Right ventricle myocardium inferior (tissue), 1 donor: ENCODE measurements around the gene TEKTIP1. TPM values are rescaled to one million over a fixed set of nuclear protein-coding genes. Genes with fewer than 3 reads are reported as not detected.
"Not testable (repeated sequence)": the region's sequence is repeated elsewhere in the genome, so short reads cannot be mapped to it uniquely, and the experiment has no call there.

Source experiments
- ATAC-seq: fragments of 200-7000 bp; cut with Tn5 transposase; one replicate; pipeline ENCODE4 v1.9.1; 2020; ENCODE audit warnings: mild to moderate bottlenecking, moderate library complexity
- DNase-seq: peaks from one replicate; pipeline ENCODE4 v3.0.0; 2021; ENCODE audit errors: missing footprints
- intact Hi-C: fragments of 100-400 bp; cut with DNase I; formaldehyde crosslinking; loops from one replicate; pipeline ENCODE4 v1.11.0; 2022
- total RNA-seq: library from RNA; stranded (reverse); fragmentation: NEBNext Ultra II Directional; extraction: Animal tissue kit (Norgen Biotek cat#: 25700); gene quantifications from one replicate; pipeline ENCODE4 v1.2.1, GENCODE V29; 2021
- donor health status: DM: no; HTN: yes; CAD: no; lungs with severe emphysema.

The TEKTIP1 gene
- total RNA-seq, 1 donor from 2014 or later = not detected

DNA sequence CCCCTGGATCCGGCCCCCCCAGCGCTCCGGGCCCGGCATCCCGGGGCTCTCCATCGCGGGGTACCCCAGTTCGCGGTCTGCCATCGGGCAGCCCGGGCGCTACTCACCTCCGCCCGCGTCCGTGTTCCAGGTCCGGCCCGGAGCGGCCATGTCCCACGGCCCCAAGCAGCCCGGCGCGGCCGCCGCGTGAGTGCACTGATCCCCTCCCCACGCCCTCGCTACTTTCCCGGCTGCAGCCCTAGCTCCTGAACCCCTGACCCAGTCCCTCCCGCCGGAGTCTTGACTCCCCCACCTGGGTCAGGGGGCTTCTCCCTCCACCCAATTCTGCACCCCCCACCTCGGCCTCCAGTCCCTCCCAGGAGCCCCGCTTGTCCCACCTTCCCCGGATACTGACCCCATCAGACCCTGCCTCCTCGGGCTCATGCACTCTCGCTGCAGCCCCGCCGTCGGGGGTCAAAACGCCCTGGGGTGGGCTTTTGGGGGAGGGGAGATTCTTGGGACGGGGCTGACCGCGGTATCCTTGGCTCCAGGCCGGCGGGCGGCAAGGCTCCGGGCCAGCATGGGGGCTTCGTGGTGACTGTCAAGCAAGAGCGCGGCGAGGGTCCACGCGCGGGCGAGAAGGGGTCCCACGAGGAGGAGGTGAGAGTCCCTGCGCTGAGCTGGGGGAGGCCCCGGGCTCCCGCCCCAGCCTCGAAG, 34.3 kb downstream of the TEKTIP1 start:
- ATAC-seq (peak; percentile 5), DNase-seq (peak; percentile 76)
- intact Hi-C loops = loop anchor here (2.0 kb wide), 2 partner anchors 17 to 67 kb away; partner anchors contain the start of genes FZR1 and MFSD12

DNA sequence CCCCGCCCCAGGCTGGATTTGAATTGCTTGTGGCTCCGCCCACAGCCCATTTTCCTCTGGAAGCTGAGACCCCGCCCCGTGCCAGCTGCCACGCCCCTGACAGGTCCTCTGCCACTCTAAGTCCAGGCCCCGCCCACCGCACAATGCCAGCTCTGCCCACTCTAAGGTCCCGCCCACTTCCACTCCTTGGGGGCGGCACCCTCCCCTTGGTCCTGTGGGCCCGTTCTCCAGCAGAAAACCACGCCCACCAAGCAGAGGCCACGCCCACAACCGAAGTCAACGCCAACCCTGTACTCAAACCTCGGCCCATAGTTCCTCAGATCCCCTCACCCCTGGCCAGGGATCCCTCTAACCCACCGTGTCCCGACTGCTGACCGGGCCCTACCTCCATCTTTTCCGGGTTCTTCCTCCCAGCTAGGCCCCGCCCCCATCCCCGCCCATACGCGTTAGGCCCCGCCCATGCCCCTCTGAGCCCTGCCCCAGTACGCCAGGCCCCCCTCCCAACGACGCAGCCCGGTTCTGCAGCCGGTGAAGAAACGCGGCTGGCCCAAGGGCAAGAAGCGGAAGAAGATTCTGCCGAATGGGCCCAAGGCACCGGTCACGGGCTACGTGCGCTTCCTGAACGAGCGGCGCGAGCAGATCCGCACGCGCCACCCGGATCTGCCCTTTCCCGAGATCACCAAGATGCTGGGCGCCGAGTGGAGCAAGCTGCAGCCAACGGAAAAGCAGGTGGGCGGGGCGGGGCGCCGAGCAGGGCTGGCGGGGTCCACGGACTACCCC, 35.1 kb downstream of the TEKTIP1 start:
- ATAC-seq = no peak
- DNase-seq = peak; percentile 95
- intact Hi-C loops = loop anchor here (2.0 kb wide), 2 partner anchors 17 to 67 kb away; partner anchors contain the start of genes FZR1 and MFSD12

DNA sequence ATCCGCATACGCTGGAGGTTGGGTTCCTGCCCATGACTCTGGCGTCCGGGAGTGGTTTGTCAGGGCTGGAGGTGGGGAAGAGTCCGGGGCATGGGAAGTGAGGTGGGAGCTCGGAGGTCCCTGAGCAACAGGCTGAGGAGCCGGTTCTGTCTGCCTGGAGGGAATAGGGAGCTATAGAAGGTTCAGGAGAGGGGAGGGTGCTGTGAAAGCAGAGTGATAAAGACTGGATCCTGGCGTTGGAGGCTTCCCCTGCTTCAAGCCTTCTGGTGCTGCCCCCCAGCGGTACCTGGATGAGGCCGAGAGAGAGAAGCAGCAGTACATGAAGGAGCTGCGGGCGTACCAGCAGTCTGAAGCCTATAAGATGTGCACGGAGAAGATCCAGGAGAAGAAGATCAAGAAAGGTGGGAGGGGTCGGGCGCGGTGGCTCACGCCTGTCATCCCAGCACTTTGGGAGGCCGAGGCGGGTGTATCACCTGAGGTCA, 36.3 kb downstream of the TEKTIP1 start:
- ATAC-seq (no peak), DNase-seq (no peak)
- intact Hi-C loops = no loop called here

DNA sequence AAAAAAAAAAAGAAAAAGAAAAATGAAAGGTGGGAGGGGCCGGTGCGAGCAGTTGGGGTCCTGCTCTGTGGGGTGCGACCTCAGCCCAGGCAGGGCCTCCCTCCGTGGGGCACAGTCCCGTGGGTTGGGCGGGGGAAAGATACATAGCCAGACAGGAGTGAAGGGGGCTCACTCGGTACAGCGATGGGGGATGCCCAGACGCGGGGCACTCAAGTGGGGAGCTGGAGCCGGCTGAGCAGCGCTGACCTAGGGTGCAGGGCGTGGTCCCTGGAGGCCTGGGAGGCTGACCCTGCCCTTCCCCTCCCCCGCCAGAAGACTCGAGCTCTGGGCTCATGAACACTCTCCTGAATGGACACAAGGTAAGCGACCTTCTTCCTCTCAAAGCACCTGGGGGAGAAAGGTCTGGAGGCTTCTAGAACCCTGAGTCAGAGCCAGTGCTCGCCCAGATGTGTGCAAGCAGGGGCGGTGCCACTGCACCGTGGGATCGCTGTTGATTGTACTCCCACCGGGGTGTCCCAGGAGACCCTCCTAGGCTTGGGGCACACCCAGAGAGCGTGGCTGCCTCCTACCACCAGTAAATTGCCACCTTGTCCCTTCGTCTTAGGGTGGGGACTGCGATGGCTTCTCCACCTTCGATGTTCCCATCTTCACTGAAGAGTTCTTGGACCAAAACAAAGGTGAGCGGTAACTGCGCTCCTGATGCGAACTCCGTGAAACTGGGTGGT, 37.1 kb downstream of the TEKTIP1 start:
- no peak for ATAC-seq
- intact Hi-C loops = no loop called here
- no peak for DNase-seq

DNA sequence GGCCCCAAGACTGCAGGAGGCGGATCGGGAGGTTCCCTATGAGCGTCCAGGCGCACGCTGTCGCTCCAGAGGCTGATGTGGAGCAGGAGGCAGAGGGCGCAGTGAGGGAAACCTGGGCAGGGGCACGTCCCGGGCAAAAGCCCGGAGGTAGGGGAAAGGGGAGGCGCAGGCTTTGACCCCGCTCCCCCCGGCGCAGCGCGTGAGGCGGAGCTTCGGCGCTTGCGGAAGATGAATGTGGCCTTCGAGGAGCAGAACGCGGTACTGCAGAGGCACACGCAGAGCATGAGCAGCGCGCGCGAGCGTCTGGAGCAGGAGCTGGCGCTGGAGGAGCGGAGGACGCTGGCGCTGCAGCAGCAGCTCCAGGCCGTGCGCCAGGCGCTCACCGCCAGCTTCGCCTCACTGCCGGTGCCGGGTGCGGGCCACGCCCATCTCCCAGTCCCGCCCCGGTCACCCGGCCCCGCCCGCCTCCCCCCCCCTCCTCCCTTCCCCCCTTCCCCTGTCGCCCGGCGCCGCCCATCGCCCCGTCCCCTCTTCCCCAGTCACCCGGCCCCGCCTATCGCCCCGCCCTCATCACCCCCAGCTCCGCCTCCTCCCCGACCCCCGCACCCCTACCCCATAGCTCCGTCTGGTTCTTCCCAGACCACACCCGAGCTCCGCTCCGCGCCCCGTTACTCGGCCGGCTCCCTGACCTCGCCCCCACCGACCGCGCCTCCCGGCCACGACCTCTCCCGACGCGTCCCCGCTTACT, 37.9 kb downstream of the TEKTIP1 start:
- intact Hi-C loops = no loop called here
- DNase-seq = peak; percentile 82
- peak; percentile 8 for ATAC-seq

DNA sequence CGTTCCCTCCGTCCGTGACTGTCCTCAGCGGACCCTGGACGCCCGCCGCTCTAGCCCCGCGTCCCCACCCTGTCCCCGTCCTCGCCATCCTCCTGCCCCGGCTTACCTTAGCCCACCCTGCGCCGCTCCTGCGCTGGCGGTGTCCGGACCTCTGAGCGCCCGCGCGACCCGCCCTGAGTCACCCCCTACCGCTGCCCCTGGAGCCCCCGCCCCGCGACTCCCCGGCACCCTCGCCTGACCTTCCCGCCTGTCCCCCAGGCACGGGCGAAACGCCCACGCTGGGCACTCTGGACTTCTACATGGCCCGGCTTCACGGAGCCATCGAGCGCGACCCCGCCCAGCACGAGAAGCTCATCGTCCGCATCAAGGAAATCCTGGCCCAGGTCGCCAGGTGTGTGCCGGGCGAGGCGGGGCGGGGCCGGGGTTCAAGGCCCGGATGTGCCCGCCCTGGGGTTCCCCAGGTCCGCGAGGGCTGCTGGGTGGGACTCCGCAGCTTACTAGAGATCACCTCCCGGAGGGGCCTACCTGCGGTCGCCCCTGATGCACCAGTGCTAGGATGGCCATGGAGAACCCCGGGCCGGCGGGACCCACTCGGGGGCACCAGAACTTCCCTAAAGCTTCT, 38.9 kb downstream of the TEKTIP1 start:
- intact Hi-C loops = no loop called here
- DNase-seq (no peak), ATAC-seq (no peak)

DNA sequence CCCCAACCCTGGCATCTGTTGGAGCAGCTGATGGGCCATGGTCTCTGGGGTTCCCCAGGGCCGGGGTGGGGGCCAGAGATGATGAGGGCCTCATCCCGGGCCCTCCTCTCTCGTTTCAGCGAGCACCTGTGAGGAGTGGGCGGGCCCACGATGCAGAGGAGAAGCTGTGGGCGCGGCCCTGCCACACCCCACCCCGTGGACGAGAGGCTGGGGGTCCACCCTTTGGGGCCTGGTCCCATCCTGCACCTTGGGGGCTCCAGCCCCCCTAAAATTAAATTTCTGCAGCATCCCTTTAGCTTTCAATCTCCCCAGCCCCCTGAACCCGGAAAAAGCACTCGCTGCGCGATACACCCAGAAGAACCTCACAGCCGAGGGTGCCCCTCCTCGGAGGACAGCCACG, 39.4 kb downstream of the TEKTIP1 start:
- DNase-seq = no peak
- no peak for ATAC-seq
- intact Hi-C loops = no loop called here

DNA sequence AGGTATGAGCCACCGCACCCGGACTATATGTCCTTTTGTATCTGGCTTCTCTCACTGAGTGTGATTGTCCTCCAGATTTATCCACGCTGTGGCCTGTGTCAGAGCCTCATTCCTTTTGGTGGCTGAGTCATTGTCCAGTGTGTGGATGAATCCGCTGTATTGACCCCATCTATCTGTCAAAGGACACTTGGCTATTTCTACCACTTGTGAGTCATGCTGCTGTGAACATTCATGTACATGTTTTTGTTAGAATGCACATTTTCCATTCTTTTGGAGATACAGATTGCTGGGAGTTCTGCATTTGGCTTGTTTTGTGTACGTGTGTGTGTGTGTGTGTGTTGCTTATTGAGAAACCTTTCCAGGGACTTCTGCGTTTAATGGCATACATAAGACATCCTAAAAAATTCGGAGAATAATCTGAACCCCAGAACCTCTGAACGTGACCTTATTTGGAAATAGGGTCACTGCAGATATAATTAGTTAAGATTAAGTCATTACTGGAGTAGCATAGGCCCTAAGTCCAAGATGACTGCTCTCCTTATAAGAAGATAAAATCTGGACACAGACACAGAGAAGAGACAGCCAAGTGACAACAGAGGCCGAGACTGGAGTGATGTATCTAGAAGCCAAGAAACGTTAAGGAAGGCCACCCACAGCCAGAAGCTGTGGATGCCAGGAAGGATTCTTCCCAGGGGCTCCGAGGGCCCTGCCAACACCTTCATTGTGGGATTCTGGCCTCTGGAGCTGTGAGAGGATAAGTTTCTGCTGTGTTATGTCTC, 41.4 kb downstream of the TEKTIP1 start:
- ATAC-seq = no peak
- no peak for DNase-seq
- intact Hi-C loops = no loop called here

DNA sequence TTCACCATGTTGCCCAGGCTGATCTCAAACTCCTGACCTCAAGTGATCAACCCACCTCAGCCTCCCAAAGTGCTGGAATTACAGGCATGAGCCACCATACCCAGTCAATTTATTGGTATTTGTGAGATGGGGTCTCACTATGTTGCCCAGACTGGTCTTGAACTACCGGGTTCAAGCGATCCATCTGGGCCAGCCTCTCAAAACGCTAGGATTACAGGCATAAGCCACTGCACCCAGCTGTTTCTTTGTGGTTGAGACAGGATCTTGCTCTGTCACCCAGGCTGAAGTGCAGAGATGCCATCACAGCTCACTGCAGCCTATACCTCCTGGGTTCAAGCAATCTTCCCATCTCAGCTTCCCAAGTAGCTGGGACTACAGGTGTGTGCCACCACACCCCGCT, 42.8 kb downstream of the TEKTIP1 start:
- DNase-seq, intact Hi-C loops, ATAC-seq: not testable (repeated sequence)

DNA sequence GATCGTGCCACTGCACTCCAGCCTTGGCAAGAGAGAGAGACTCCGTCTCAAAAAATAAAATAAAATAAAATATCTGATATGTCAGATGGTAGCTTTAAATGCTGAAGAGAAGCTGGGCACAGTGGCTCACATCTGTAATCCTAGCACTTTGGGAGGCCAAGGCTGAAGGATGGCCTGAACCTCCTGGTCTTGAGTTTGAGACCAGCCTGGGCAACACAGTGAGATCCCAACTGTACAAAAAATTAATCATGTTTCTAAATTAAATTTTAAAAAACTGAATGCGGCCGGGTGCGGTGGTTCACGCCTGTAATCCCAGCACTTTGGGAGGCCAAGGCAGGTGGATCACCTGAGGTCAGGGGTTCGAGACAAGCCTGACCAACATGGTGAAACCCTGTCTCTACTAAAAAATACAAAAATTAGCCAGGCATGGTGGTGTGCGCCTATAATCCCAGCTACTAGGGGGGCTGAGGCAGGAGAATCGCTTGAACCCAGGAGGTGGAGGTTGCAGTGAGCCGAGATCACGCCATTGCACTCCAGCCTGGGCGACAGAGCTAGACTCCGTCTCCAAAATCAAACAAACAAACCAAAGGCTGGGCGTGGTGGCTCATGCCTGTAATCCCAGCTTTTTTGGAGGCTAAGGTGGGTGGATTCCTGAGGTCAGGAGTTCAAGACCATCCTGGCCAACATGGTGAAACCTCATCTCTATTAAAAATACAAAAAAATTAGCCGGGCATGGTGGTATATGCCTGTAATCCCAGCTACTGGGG, 45.2 kb downstream of the TEKTIP1 start:
- intact Hi-C loops, DNase-seq, ATAC-seq: not testable (repeated sequence)

DNA sequence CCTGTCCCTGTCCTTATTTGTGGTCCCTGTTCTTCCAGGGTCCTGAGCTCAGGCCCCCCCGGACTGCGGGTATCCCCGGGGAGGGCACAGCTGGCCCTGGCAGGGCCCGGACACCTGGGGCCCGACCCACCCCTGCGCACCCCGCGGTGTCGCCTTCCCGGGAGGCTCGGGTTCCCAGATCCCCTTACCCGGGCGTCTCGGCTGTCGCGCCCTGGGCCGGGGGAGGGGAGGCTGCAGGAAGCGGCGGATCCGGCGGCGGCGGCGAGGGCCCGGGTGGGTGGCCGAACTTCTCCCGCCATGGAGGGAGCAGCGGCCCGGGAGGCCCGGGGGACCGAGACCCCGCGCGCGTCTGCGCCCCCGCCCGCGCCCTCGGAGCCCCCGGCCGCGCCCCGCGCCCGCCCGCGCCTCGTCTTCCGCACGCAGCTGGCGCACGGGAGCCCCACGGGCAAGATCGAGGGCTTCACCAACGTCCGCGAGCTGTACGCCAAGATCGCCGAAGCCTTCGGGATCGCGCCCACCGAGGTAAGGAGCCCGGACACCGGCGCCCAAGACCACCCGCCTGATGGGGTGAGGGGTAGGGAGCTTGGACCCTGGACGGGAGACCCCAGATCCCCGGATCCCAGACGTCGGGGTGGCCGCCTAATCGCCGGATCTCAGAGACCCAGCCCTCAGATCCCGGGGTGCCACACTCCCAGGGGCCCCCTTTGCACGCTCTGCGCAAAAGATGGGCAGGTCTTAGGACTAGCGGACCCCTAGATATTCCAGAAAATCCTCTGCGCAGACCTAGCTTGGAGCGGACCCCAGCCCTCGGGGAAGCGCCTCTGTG, 46.5 kb downstream of the TEKTIP1 start, which contains the start of gene GIPC3:
TSS of gene GIPC3 (plus strand) at position 178 of the 826 bp plus-strand sequence. CDS start at position 298, 120 bp downstream.
- ATAC-seq = no peak
- intact Hi-C loops = loop anchor here (2.0 kb wide), 1 partner anchor 33 kb away; no protein-coding TSS in a partner anchor
- DNase-seq = no peak

DNA sequence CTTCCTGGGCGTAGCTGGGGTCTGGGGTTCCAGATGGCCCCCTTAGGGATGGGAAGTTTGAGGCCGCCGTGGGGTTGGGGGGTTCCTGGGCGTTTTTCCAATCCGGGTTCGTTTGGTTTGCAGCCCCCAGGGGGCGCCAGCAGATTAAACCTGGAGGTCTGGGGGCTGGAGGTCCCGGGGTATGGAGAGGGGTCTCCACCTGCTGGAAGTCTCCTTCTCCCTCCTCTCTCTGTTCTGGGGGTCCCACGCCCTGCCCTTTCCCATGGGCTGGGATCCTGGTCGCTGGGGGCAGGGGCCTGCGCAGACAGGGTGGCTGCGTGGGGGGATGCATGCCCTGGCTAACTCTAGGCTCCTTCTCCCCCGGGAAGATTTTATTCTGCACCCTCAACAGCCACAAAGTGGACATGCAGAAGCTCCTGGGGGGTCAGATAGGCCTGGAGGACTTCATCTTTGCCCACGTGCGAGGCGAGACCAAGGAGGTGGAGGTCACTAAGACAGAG, 47.2 kb downstream of the TEKTIP1 start:
- intact Hi-C loops = loop anchor here (2.0 kb wide), 1 partner anchor 33 kb away; no protein-coding TSS in a partner anchor
- no peak for ATAC-seq
- DNase-seq = no peak

DNA sequence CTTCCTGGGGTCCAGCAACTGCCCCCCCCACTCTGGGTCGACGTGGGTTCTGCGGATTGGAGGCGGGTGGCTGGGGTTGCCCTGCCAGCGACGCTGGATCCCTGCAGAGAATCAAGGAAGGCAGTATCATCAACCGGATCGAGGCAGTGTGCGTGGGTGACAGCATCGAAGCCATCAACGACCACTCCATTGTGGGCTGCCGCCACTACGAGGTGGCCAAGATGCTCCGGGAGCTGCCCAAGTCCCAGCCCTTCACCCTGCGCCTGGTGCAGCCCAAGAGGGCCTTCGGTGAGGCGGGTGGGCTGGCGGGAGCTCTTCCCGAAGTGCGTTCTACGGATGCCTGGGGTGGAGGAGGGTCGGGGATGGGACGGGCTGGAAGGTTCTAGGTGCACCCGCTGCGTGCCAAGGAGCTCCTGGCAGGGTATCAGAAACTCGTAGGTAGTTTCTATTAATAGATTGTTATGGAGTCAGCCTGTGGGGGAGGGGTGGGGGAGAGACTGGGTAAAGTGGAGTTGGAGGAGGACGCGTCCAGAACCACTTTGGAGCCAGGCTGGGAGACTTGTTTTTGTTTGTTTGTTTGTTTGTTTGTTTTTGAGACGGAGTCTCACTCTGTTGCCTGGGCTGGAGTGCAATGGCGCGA, 47.9 kb downstream of the TEKTIP1 start:
- DNase-seq (no peak), ATAC-seq (no peak)
- intact Hi-C loops = loop anchor here (2.0 kb wide), 1 partner anchor 32 kb away; no protein-coding TSS in a partner anchor

DNA sequence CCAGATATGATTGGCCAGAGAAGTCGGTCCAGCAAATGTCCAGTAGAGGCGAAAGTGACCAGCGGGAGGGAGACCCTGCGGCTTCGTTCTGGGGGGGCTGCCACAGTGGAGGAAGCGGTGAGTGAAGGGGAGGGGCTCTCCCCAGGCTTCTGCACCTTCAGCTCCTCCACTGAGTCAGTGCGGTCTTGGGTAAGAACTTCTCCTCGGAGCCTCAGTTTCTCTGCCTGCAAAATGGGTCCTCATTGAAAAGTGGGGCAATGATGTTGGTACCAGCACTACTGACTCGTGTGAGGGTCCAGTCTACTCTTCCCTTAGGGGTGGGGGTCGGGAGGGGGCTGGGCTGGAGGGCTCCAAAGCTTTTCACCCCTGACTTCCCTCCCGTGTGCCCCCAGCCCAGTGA, 50.5 kb downstream of the TEKTIP1 start:
- intact Hi-C loops = no loop called here
- DNase-seq (no peak), ATAC-seq (no peak)

DNA sequence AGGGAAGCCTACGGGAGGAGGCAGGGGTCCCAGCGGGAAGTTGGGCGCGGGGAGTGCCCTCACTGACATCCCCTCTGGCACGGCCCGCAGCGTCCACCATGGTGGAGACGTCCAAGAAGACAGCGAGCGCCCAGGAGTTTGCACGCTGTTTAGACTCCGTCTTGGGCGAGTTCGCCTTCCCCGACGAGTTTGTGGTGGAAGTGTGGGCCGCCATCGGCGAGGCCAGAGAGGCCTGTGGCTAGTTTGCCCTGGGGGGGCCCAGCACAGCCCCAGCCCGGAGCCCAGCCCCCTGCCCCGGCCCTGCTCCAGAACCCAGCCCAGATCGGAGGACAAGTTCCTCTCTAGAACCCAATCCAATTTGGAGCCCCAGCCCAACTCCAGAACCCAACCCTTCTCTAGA, 51.0 kb downstream of the TEKTIP1 start:
- DNase-seq (no peak), ATAC-seq (no peak)
- intact Hi-C loops = no loop called here
